Fibroblast of the aortic adventitia (primary cell): ENCODE results near the gene TCAP. TPM values are rescaled to one million over a fixed set of nuclear protein-coding genes. Genes with fewer than 3 reads are reported as not detected.

ENCODE experiments used
- DNase-seq: peaks from one replicate; pipeline ENCODE4 v3.0.0-alpha.2; 2010; ENCODE audit warnings: low read depth
- H3K4me3 ChIP-seq: 2 replicates; pipeline ENCODE4 v1.5.1; 2011; ENCODE audit warnings: low read depth, mild to moderate bottlenecking, control low read depth, low read length, moderate library complexity
- CTCF ChIP-seq: IDR thresholded peaks from 2 replicates; pipeline ENCODE4 v1.5.1; 2011; ENCODE audit warnings: mild to moderate bottlenecking, low read length, control low read depth, inconsistent platforms; ENCODE audit not compliant: insufficient read depth
- total RNA-seq: library from RNA; depleted of rRNA; stranded (reverse); fragments of >200 nt; gene quantifications from 2 replicates; pipeline ENCODE4 v1.2.3, GENCODE V29; 2012; ENCODE audit warnings: low replicate concordance

Gene TCAP
- total RNA-seq, 1 donor = 0.36 TPM

GRCh38 chr17:39641883-39642282, 23.3 kb upstream of the TCAP start:
- no peak for TF ChIP-seq CTCF
- DNase-seq = no peak
- H3K4me3 ChIP-seq = no peak overlapping the region

GRCh38 chr17:39642291-39643074, 22.7 kb upstream of the TCAP start:
- no peak overlapping the region for H3K4me3 ChIP-seq
- no peak for DNase-seq
- no peak for TF ChIP-seq CTCF

GRCh38 chr17:39643271-39643670, 21.9 kb upstream of the TCAP start:
- DNase-seq = no peak
- no peak for TF ChIP-seq CTCF
- H3K4me3 ChIP-seq = no peak overlapping the region

GRCh38 chr17:39647256-39647655, 17.9 kb upstream of the TCAP start:
- H3K4me3 ChIP-seq = no peak overlapping the region
- DNase-seq = no peak
- no peak for TF ChIP-seq CTCF

GRCh38 chr17:39648616-39649366, 16.4 kb upstream of the TCAP start:
- DNase-seq = no peak
- no peak for TF ChIP-seq CTCF
- H3K4me3 ChIP-seq = no peak overlapping the region

GRCh38 chr17:39650121-39650579, 15.0 kb upstream of the TCAP start:
- TF ChIP-seq CTCF = no peak
- no peak overlapping the region for H3K4me3 ChIP-seq
- no peak for DNase-seq
